Measurements from ENCODE around the gene AQP10. TPM values are rescaled to one million over a fixed set of nuclear protein-coding genes. Genes with fewer than 3 reads are reported as not detected.
"Not testable (repeated sequence)": the region's sequence is repeated elsewhere in the genome, so short reads cannot be mapped to it uniquely, and the experiment has no call there.

The AQP10 gene
- total and polyA plus RNA-seq, 10 of the 15 experiments (the other 5 are each of a cell fraction or from before 2014, with no cell fraction given), result not detected

GRCh38 chr1:154318386-154318785, 2.5 kb upstream of the AQP10 start:
- no peaks in the 10 kb centered on the region for H3K4me1 ChIP-seq (ENCODE audit: control insufficient read depth, insufficient read depth, low read length)
- H3K4me2 ChIP-seq (ENCODE audit: control insufficient read depth, insufficient read depth), result no peak overlapping the region
- RAD21 ChIA-PET (ENCODE audit: unreplicated experiment), result no interaction called here
- no peak overlapping the region for H2AFZ ChIP-seq (ENCODE audit: control insufficient read depth, low read depth, low read length)
- FAIRE-seq (no peak), ATAC-seq (no peak), DNase-seq (ENCODE audit: low read depth, low spot score) (no peak)
- H3K27me3 ChIP-seq (replicated peaks in 1 of 2; ENCODE audit: control insufficient read depth in 2 of 2, insufficient read depth in 2 of 2, low read length in 1 of 2), result peaks cover 0 to 3% of the 10 kb centered on the region in 2 experiments; a peak in 1 of 4 replicates
- H3K4me3 ChIP-seq, result no peak overlapping the region
- CTCF ChIA-PET, result interaction anchor here (1.0 to 5.4 kb wide), 3 partner anchors 13 to 24 kb away, joined by 3 to 24 read pairs (median 5); no protein-coding TSS in a partner anchor
- no peaks in the 10 kb centered on the region for H3K36me3 ChIP-seq (ENCODE audit: control insufficient read depth in 2 of 2, insufficient read depth in 2 of 2, low read length in 1 of 2)
- H3K9me3 ChIP-seq (replicated peaks; ENCODE audit: control insufficient read depth, insufficient read depth, low read length), result no peaks in the 10 kb centered on the region
- H3K27ac ChIP-seq (ENCODE audit: control insufficient read depth, insufficient read depth), result no peak overlapping the region
- intact Hi-C loops (cut with micrococcal nuclease; ENCODE audit: unreplicated experiment), result no loop called here
- no peaks in the 10 kb centered on the region for H4K20me1 ChIP-seq (ENCODE audit: control insufficient read depth, insufficient read depth)
- no peaks in the 10 kb centered on the region for H3K79me2 ChIP-seq (ENCODE audit: control insufficient read depth, insufficient read depth, low read length)
- in situ Hi-C loops (cut with MboI), result no loop called here
- H3K9ac ChIP-seq (ENCODE audit: control insufficient read depth, insufficient read depth, low read length), result no peak overlapping the region
- WGBS (ENCODE audit: insufficient coverage, insufficient replicate concordance, low lambda C conversion rate, missing lambda C conversion rate), result 36% methylated on average over 4 of the region's 4 CpGs
- POLR2A ChIA-PET, result no interaction called here
- BruUV-seq (replicated peaks), result no TSS peak
- SMC1A ChIA-PET (ENCODE audit: uncharacterized antibody, unreplicated experiment), result interaction anchor here (0.7 to 1.2 kb wide), 2 partner anchors 10 to 160 kb away, joined by 3 to 4 read pairs; no protein-coding TSS in a partner anchor
- TF ChIP-seq MAX (IDR thresholded peaks at IDR 0.05; ENCODE audit: low read depth, low read length), result no peak
- TF ChIP-seq ZNF384 (IDR thresholded peaks at IDR 0.05; ENCODE audit: borderline replicate concordance, low read depth, low read length), result no peak
- no peak for TF ChIP-seq SMC3 (IDR thresholded peaks at IDR 0.05; ENCODE audit: borderline replicate concordance, low read length)

- intact Hi-C loops (cut with micrococcal nuclease; ENCODE audit: unreplicated experiment); DNase-seq (ENCODE audit: low read depth, low spot score): not testable (repeated sequence)
Measured at GRCh38 chr1:154321609-154321934, 679 bp downstream of the AQP10 start.

More at GRCh38 chr1:154321609-154321934, 679 bp downstream of the AQP10 start:
- H3K4me3 ChIP-seq; H3K27me3 ChIP-seq (replicated peaks in 1 of 2; ENCODE audit: control insufficient read depth in 2 of 2, insufficient read depth in 2 of 2, low read length in 1 of 2); in situ Hi-C loops (cut with MboI); SMC1A ChIA-PET (ENCODE audit: uncharacterized antibody, unreplicated experiment); H3K79me2 ChIP-seq (ENCODE audit: control insufficient read depth, insufficient read depth, low read length); H3K27ac ChIP-seq (ENCODE audit: control insufficient read depth, insufficient read depth); POLR2A ChIA-PET; H4K20me1 ChIP-seq (ENCODE audit: control insufficient read depth, insufficient read depth); H3K9ac ChIP-seq (ENCODE audit: control insufficient read depth, insufficient read depth, low read length); H3K36me3 ChIP-seq (ENCODE audit: control insufficient read depth in 2 of 2, insufficient read depth in 2 of 2, low read length in 1 of 2); H3K9me3 ChIP-seq (replicated peaks; ENCODE audit: control insufficient read depth, insufficient read depth, low read length); FAIRE-seq; ATAC-seq; BruUV-seq (replicated peaks); H3K4me2 ChIP-seq (ENCODE audit: control insufficient read depth, insufficient read depth); RAD21 ChIA-PET (ENCODE audit: unreplicated experiment); H2AFZ ChIP-seq (ENCODE audit: control insufficient read depth, low read depth, low read length); H3K4me1 ChIP-seq (ENCODE audit: control insufficient read depth, insufficient read depth, low read length): not testable (repeated sequence)
- CTCF ChIA-PET, result interaction anchor here (6.7 kb wide), 1 partner anchor 13 kb away, joined by 104 read pairs; no protein-coding TSS in a partner anchor

All from GM12878 (cell line).